HepG2 (cell line): ENCODE results near the gene MICALL2. TPM values are rescaled to one million over a fixed set of nuclear protein-coding genes. Genes with fewer than 3 reads are reported as not detected.

Experiments used
- ATAC-seq: fragments of 200-7000 bp; cut with Tn5 transposase; 3 replicates; pipeline ENCODE4 v1.9.1; 2020; ENCODE audit warnings: mild to moderate bottlenecking, moderate library complexity
- BruUV-seq: library from RNA; stranded (reverse); fragments of 400-500 nt; replicated peaks from 2 replicates; lab custom pipeline; 2021; lab: Mats Ljungman, UMichigan
- CTCF ChIA-PET: fragments of 300-600 bp; formaldehyde crosslinking; extraction: SDS; loops from one replicate; lab custom pipeline; 2021; ENCODE audit warnings: low total read pairs, inconsistent platforms, low intra/inter-chr PET ratio; lab: Yijun Ruan, JAX
- POLR2A ChIA-PET: fragments of 350-600 bp; sonication (Branson Sonifier 250); formaldehyde crosslinking; loops from one replicate; lab custom pipeline; 2020; ENCODE audit warnings: antibody characterized with exemption, inconsistent platforms; lab: Yijun Ruan, JAX
- DNase-seq: peaks from one replicate; pipeline ENCODE4 v3.0.0-alpha.2; 2015; ENCODE audit warnings: low spot score
- FAIRE-seq: peaks from 3 replicates; lab custom pipeline; 2011; peaks lifted over from hg19 to GRCh38; lab: Jason Lieb, UNC
- H2AFZ ChIP-seq: one replicate; pipeline ENCODE4 v1.6.1; 2011; ENCODE audit warnings: low read length, inconsistent platforms
- H3K27ac ChIP-seq: fragments of 300-600 bp; 3 replicates; pipeline ENCODE4 v1.8.0; 2011; ENCODE audit warnings: mixed run types, mild to moderate bottlenecking, mixed read lengths, low read length, inconsistent platforms; ENCODE audit not compliant: insufficient read depth; ENCODE audit errors: extremely low read length
- H3K27me3 ChIP-seq, 2 experiments: fragments of 200-600 bp in 1 of 2; 2 replicates in 1 of 2; 3 replicates in 1 of 2; pipeline versions ENCODE4 v1.6.0 to v1.8.0; 2011; ENCODE audit warnings: low read length in 2 of 2, mild to moderate bottlenecking in 2 of 2, moderate library complexity in 2 of 2, inconsistent platforms in 1 of 2; ENCODE audit not compliant: insufficient read depth in 2 of 2, control insufficient read depth in 1 of 2
- H3K36me3 ChIP-seq, 2 experiments: fragments of 200-600 bp in 1 of 2; replicated peaks in 1 of 2; 2 replicates in 1 of 2; 3 replicates in 1 of 2; pipeline versions ENCODE4 v1.5.1 to v1.8.0; 2011; ENCODE audit warnings: low read length in 2 of 2, inconsistent platforms in 1 of 2; ENCODE audit not compliant: insufficient read depth in 2 of 2, control insufficient read depth in 1 of 2
- H3K4me1 ChIP-seq: 2 replicates; pipeline ENCODE4 v1.5.1; 2012; ENCODE audit warnings: low read length, inconsistent platforms; ENCODE audit not compliant: insufficient read depth
- H3K4me2 ChIP-seq: 2 replicates; pipeline ENCODE4 v1.6.0; 2011; ENCODE audit warnings: low read depth, low read length, inconsistent platforms
- H3K4me3 ChIP-seq, 3 experiments: fragments of 200-600 bp in 1 of 3; sonication (generic), shearing (Covaris generic) in 1 of 3; replicated peaks in 1 of 3; 2 replicates each; pipeline ENCODE4 v1.5.1; 2011 to 2016; ENCODE audit warnings: low read length in 3 of 3, inconsistent platforms in 2 of 3, low read depth in 2 of 3, mild to moderate bottlenecking in 2 of 3, control low read depth in 1 of 3, mixed read lengths in 1 of 3; ENCODE audit not compliant: insufficient read depth in 1 of 3
- H3K79me2 ChIP-seq: one replicate; pipeline ENCODE4 v1.6.1; 2011; ENCODE audit warnings: low read length, inconsistent platforms; ENCODE audit not compliant: insufficient read depth
- H3K9ac ChIP-seq: 2 replicates; pipeline ENCODE4 v1.6.0; 2011; ENCODE audit warnings: mild to moderate bottlenecking, low read depth, low read length, inconsistent platforms; ENCODE audit not compliant: insufficient read depth
- H3K9me3 ChIP-seq: 2 replicates; pipeline ENCODE4 v1.5.1; 2012; ENCODE audit warnings: mild to moderate bottlenecking, low read length
- H4K20me1 ChIP-seq: 2 replicates; pipeline ENCODE4 v1.6.0; 2011; ENCODE audit warnings: inconsistent platforms, mild to moderate bottlenecking, low read length, moderate library complexity; ENCODE audit not compliant: insufficient read depth
- ATF5 ChIP-seq: sonication (generic); formaldehyde crosslinking; IDR thresholded peaks from 2 replicates; pipeline ENCODE4 v1.4.0; 2020; ENCODE audit warnings: mild to moderate bottlenecking, low read depth, missing genetic modification reagents
- NR2C2 ChIP-seq: sonication (generic); formaldehyde crosslinking; IDR thresholded peaks from 2 replicates; pipeline ENCODE4 v1.4.0; 2020; ENCODE audit warnings: missing genetic modification reagents, mild to moderate bottlenecking, moderate library complexity, borderline replicate concordance
- TFE3 ChIP-seq: IDR thresholded peaks from 2 replicates; pipeline ENCODE4 v1.6.1; 2016
- ZSCAN31 ChIP-seq: sonication (generic); formaldehyde crosslinking; IDR thresholded peaks from 2 replicates; pipeline ENCODE4 v1.5.0; 2020; ENCODE audit warnings: low read depth, mild to moderate bottlenecking, missing genetic modification reagents
- WGBS: methylation state at CpG from one replicate; pipeline ENCODE4 v1.1.6; 2017; ENCODE audit warnings: low lambda C conversion rate; 5-methylcytosine and 5-hydroxymethylcytosine counted together
- in situ Hi-C: cut with HindIII; loops from 2 replicates; pipeline ENCODE4 v1.10.0; 2017; ENCODE audit warnings: low pct_unique_long_range_greater_than_20kb; ENCODE audit not compliant: extremely low pct_ligation_motif_present
- intact Hi-C: fragments of 100-400 bp; cut with micrococcal nuclease; formaldehyde crosslinking; loops from one replicate; pipeline ENCODE4 v1.10.0; 2022; ENCODE audit not compliant: unreplicated experiment
- polyA plus RNA-seq, 8 experiments: library from polyadenylated mRNA; depleted of rRNA in 3 of 8; stranded (reverse) in 7 of 8; unstranded in 1 of 8; fragments of >200 nt; fragmentation: Illumina TruSeq in 4 of 8; extraction: Trizol in 4 of 8; gene quantifications; 2 replicates each; pipeline versions ENCODE4 v1.2.1 to v1.2.3, GENCODE V29; 2011 to 2016; ENCODE audit warnings: low read depth in 4 of 8, missing spikeins in 1 of 8, mixed read lengths in 1 of 8; ENCODE audit not compliant: insufficient read depth in 1 of 8
- total RNA-seq, 5 experiments: library from RNA; depleted of rRNA; stranded (reverse); fragments of >200 nt; fragmentation: Illumina TruSeq; extraction: Trizol; gene quantifications; 2 replicates each; pipeline ENCODE4 v1.2.3, GENCODE V29; 2016; ENCODE audit warnings: low read depth in 1 of 5
- TF ChIP-seq, protein P1 (sequence below): sonication (generic); formaldehyde crosslinking; IDR thresholded peaks from 2 replicates; pipeline ENCODE4 v1.4.0; 2020; ENCODE audit warnings: mild to moderate bottlenecking, missing genetic modification reagents
- TF ChIP-seq, protein P2 (sequence below): sonication (generic); formaldehyde crosslinking; IDR thresholded peaks from 2 replicates; pipeline ENCODE4 v1.4.0; 2020; ENCODE audit warnings: mild to moderate bottlenecking, missing genetic modification reagents

The MICALL2 gene
- total and polyA plus RNA-seq, 2 of the 13 experiments (the other 11 are each of a cell fraction or from before 2014, with no cell fraction given): 5.8 to 12.4 TPM

DNA sequence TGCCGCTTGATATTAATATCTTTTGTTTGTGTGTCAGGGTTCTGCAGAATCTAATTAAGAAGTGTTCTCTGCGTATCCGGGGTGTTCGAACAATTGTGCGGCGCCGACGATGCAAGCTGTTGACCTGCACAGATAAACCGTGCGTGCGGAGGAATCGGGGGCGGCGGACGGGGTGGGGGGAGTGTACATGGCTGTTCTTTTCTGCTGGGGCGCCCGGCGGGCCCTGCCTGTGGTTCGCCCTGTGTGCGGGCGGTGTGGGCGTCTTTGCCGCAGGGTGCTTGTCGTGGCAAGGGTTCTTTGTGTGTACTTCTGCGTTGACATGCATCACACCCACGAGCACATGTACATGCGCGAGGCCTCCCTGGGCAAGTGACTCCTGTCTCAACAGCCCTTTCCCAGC lies 47.9 kb downstream of the MICALL2 start:
- Histone ChIP-seq H3K27ac (no peak overlapping the region), H2AFZ (no peak overlapping the region), H3K79me2 (no peaks in the 10 kb centered on the region), H3K27me3 (peaks cover 8 to 46% of the 10 kb centered on the region in 2 experiments), H3K4me3 (no peak overlapping the region), H3K9ac (no peak overlapping the region), H3K4me2 (no peak overlapping the region), H3K4me1 (no peaks in the 10 kb centered on the region), H3K36me3 (no peaks in the 10 kb centered on the region), H3K9me3 (no peaks in the 10 kb centered on the region), H4K20me1 (no peaks in the 10 kb centered on the region)
- WGBS: 84% methylated on average over 25 of the region's 28 CpGs
- intact Hi-C loops (loop anchor here (5.0 kb wide), 1 partner anchor 184 kb away; no protein-coding TSS in a partner anchor), in situ Hi-C loops (no loop called here)
- POLR2A ChIA-PET: no interaction called here
- CTCF ChIA-PET: interaction anchor here (2.5 kb wide), 1 partner anchor 186 kb away, joined by 33 read pairs; no protein-coding TSS in a partner anchor
- no peak for FAIRE-seq
- no peak for DNase-seq
- BruUV-seq: no TSS peak
- TF ChIP-seq, protein P1, sequence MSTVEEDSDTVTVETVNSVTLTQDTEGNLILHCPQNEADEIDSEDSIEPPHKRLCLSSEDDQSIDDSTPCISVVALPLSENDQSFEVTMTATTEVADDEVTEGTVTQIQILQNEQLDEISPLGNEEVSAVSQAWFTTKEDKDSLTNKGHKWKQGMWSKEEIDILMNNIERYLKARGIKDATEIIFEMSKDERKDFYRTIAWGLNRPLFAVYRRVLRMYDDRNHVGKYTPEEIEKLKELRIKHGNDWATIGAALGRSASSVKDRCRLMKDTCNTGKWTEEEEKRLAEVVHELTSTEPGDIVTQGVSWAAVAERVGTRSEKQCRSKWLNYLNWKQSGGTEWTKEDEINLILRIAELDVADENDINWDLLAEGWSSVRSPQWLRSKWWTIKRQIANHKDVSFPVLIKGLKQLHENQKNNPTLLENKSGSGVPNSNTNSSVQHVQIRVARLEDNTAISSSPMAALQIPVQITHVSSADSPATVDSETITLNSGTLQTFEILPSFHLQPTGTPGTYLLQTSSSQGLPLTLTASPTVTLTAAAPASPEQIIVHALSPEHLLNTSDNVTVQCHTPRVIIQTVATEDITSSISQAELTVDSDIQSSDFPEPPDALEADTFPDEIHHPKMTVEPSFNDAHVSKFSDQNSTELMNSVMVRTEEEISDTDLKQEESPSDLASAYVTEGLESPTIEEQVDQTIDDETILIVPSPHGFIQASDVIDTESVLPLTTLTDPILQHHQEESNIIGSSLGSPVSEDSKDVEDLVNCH (CRISPR knock-in tag): no peak
- TF ChIP-seq ATF5 (CRISPR knock-in tag): no peak
- TF ChIP-seq, protein P2, sequence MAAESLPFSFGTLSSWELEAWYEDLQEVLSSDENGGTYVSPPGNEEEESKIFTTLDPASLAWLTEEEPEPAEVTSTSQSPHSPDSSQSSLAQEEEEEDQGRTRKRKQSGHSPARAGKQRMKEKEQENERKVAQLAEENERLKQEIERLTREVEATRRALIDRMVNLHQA: no peak
- TF ChIP-seq ZSCAN31 (CRISPR knock-in tag): no peak
- TF ChIP-seq TFE3: no peak
- TF ChIP-seq NR2C2: no peak
- ATAC-seq: no peak
